KOPT-K1 (cell line): ENCODE results near the gene SLC33A1.
"Not testable (repeated sequence)": the region's sequence is repeated elsewhere in the genome, so short reads cannot be mapped to it uniquely, and the experiment has no call there.

ENCODE experiments used
- H3K27ac ChIP-seq: fragments of 200-600 bp; sonication (generic); 2 replicates; pipeline ENCODE4 v1.5.1; 2016; ENCODE audit warnings: antibody characterized with exemption, mild to moderate bottlenecking, low read depth, low read length; ENCODE audit not compliant: poor library complexity, severe bottlenecking
- H3K36me3 ChIP-seq: fragments of 200-600 bp; sonication (generic); 2 replicates; pipeline ENCODE4 v1.5.1; 2017; ENCODE audit warnings: antibody characterized with exemption, mild to moderate bottlenecking, low read length, moderate library complexity; ENCODE audit not compliant: insufficient read depth
- H3K9me3 ChIP-seq: fragments of 200-600 bp; sonication (generic); 2 replicates; pipeline ENCODE4 v1.5.1; 2017; ENCODE audit warnings: antibody characterized with exemption, low read length, mild to moderate bottlenecking; ENCODE audit not compliant: insufficient read depth, poor library complexity, severe bottlenecking

The SLC33A1 gene

DNA sequence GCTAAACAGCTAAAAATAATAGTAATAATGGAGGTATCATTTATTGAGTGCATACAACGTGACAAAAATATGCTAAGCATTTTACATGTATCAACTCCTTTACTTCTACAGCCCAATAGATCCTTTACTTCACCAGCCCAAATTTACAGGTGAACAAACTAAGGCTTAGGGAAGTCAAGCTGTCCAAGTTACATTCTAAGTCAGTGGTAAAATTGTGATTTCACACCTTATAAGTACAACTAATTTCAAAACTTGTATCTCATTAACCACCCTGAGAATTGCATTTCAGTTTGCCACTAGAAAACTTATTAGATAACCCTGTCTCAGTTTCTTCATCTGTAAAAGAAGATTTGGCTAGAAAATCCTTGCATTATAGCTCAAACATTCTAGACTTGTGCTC is 10.7 kb downstream of the SLC33A1 start:
- Histone ChIP-seq H3K36me3 (peaks cover 24% of the 10 kb centered on the region), H3K9me3 (no peaks in the 10 kb centered on the region), H3K27ac (no peak overlapping the region)

DNA sequence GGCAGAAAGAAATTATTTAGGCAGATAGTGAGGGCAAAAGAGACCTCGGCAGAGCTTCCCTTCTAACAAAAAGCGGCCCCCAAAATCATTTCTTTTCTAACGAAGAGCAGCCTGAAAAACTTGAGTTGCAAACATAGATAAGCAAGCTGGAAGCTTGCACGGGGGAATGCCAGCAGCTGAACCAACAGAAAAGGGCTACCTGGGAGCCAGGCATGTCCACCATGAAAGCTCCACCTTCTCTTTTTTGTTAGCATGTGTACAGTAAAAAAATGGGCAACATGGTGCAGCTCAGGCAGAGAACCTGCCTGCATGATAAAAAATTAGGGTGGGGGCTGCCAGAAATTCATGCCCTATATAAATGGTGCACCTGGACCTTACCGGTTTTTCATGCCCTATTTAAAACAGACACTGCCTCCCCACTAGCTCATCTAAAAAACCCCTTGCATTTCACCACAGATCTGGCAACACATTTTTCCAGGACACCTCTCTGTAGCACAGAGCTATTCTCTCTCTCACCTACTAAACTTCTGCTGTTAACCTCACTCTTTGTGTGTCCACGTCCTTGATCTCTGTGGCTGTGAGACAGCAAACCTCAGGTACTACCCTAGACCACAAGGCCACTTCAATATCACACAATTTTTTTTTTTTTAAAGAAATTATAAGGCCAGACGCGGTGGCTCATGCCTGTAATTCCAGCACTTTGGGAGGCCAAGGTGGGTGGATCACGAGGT is 18.7 kb downstream of the SLC33A1 start:
- Histone ChIP-seq H3K9me3 (no peaks in the 10 kb centered on the region), H3K27ac (no peak overlapping the region), H3K36me3 (peaks cover 47% of the 10 kb centered on the region)

DNA sequence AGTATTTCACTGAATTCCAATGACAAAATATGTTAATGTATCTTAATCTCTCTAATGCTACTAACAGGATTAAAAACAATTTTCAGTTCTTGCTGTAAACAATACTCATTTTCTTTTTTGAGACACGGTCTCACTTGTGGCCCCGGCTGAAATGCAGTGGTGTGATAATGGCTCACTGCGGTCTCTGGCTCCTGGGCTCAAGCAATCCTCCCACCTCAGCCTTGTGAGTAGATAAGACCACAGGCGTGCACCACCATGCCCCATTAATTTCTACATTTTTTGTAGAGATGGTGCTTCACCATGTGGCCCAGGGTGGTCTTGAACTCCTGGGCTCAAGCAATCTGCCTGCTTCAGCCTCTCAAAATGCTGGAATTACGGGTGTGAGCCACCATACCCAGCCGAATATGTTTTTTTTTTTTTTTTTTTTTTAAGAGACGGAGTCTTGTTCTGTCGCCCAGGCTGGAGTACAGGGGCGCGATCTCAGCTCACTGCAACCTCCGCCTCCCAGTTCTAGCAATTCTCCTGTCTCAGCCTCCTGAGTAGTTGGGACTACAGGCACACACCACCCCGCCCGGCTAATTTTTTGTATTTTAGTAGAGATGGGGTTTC is 25.6 kb downstream of the SLC33A1 start:
- not testable (repeated sequence) for H3K9me3 ChIP-seq, H3K27ac ChIP-seq
- peaks cover 47% of the 10 kb centered on the region for H3K36me3 ChIP-seq

DNA sequence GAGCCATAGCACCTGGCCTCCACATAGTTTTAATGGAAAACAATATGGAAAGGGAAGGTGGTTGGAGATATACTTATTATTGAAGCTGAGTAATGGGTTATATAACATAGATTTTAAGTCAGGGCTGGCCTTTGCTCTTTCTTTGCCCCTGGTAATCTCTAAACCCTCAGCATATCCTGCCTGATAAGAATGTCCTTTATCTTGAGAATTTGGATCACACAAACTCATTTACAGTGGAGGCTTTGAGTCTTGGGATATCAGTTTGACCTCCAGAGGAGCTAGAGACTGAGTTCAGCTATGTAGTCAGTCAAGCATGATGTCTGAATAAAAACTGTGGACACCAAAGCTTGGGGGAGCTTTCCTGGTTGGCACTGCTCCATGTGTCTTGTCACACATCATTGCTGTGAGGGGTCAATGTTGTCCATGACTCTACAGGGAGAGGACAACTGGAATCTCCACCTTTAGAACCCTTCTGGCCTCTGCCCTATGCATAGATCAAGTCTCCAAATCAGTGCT is 39.1 kb downstream of the SLC33A1 start:
- no peaks in the 10 kb centered on the region for H3K36me3 ChIP-seq
- no peak overlapping the region for H3K27ac ChIP-seq
- no peaks in the 10 kb centered on the region for H3K9me3 ChIP-seq

DNA sequence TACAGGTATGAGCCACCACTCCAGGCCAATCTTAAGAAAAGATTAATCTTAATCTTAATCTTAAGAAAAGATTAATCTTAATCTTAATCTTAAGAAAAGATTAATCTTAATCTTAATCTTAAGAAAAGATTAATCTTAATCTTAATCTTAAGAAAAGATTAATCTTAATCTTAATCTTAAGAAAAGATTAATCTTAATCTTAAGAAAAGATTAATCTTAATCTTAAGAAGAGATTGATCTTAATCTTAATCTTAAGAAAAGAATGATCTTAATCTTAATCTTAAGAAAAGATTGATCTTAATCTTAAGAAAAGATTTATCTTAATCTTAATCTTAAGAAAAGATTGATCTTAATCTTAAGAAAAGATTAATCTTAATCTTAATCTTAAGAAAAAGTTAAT is 41.0 kb downstream of the SLC33A1 start:
- not testable (repeated sequence) for H3K36me3 ChIP-seq, H3K27ac ChIP-seq, H3K9me3 ChIP-seq

DNA sequence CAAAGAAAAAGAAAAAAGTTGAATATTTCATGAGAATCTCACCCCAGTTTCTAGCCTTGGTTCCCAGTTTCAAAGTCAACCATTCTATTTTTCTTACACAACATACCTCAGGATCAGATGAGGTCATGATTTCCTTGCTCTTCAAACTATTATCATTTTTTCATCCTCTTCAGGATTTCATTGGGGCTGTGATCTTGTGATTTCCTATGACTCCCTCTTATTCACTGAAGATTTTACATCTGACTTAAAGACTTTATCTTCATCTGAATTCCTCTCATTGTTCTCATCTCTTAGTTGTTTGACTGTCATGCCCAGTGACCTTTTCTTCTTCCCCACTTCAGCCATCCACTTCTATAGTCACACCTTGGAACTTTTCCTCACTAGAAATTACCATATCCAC is 45.0 kb downstream of the SLC33A1 start:
- no peaks in the 10 kb centered on the region for H3K36me3 ChIP-seq
- no peaks in the 10 kb centered on the region for H3K9me3 ChIP-seq
- no peak overlapping the region for H3K27ac ChIP-seq

DNA sequence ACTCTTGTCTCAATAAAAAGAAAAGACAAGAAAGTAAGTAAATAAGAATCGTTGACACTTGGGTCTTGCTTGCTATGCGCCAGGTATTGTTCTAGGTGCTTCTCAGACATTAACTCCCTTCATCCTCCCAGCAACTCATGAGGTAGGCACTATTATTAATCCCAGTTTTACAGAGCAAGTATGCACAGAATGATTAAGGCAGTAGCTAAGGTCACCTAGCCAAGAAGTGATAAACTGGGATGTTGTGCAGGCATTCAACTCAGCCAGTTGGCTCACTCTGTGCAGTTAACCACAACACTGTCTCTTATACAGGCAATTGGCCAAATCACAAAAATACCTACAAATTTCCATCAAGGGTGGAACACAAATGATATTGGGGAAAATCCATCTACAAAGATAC is 46.4 kb downstream of the SLC33A1 start:
- no peak overlapping the region for H3K27ac ChIP-seq
- H3K9me3 ChIP-seq = no peaks in the 10 kb centered on the region
- H3K36me3 ChIP-seq = no peaks in the 10 kb centered on the region

DNA sequence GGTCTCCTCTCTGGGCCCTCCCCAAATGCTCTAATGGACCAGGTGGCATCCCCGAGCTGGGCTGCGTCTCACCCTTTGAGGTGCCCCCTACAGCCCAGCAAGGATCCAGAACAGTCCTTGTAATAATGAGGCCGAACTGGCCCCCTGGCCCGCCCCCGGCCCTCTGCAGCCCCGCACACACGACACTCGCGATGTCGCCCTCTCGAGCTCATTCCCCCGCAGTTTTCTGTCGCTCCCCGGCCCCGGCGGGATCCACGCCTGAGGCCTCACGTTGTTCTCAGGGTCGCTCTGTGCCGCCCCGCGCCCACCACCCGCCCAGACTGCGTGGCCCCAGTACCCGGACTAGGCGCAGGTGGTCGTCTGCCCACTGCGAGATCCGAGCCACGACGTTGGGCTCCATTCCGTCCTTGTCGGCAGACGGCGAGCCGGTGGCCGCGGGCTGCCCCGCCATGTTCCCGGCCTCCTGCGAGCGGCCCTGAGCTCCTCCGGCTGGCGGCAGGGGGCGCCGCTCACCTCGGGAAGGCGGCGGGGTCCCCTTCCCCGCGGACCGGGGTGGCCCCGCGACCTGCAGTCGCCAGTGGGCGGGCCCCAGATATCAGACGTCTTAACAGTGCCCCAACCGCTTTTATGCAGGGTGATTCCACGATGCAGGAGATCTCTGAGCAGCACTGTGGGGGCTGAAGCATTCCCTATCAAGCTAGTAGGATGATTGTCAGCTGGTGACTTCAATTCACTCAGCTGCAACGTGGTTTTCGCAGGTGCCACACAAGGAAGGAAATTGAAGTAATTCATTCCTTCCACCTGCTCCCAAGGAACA is 48.2 kb downstream of the SLC33A1 start, which contains the start of gene C3orf33:
Gene C3orf33 (minus strand): TSS at position 477 of the 817 bp plus-strand sequence. CDS start 26 bp downstream, at position 451.
- H3K9me3 ChIP-seq = no peaks in the 10 kb centered on the region
- H3K27ac ChIP-seq = peak within 1 kb of the TSS; percentile 63
- no peaks in the 10 kb centered on the region for H3K36me3 ChIP-seq

DNA sequence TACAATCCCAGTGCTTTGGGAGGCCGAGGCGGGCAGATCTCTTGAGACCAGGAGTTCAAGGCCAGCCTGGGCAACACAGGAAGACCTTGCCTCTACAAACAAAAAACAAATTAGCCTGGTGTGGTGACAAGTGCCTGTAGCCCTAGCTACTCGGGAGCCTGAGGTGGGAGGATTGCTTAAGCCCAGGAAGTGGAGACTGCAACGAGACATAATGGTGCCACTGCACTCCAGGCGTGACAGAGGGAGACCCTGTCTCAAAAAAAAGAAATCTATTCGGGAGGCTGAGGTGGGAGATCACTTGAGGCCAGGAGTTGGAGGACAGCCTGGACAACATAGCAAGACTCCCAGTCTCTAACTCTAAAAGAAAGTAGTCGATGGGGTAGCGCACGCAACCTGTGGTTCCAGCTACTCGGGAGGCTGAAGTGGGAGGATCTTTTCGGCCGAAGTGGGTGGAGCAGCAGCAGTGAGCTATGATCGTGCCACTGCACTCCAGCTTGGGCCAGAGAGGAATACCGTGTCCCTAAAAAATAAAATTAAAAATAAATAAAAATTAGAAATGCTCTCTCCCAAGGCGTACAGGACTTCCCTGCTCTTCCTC is 48.9 kb downstream of the SLC33A1 start:
- H3K36me3 ChIP-seq = no peaks in the 10 kb centered on the region
- H3K27ac ChIP-seq = peak overlapping the region; percentile 63
- no peaks in the 10 kb centered on the region for H3K9me3 ChIP-seq

DNA sequence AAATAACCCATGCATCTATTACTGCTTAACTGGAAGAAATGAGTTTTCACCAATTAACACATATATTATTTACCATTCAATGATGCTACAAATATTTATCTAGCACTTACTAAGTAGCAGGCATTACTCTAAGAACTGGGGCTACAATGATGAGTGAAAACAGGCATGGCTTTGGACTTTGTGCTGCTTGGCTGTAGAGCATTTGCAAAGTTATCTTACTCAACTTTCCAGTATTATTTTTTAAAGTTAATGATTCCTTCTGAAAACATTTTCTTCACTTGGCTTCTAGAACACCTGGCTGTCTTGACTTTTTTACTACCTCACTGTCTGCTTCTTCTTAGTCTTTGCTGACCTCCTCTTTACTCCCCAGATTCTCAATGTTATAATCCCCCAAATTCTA is 49.9 kb downstream of the SLC33A1 start:
- no peak overlapping the region for H3K27ac ChIP-seq
- no peaks in the 10 kb centered on the region for H3K36me3 ChIP-seq
- no peaks in the 10 kb centered on the region for H3K9me3 ChIP-seq

DNA sequence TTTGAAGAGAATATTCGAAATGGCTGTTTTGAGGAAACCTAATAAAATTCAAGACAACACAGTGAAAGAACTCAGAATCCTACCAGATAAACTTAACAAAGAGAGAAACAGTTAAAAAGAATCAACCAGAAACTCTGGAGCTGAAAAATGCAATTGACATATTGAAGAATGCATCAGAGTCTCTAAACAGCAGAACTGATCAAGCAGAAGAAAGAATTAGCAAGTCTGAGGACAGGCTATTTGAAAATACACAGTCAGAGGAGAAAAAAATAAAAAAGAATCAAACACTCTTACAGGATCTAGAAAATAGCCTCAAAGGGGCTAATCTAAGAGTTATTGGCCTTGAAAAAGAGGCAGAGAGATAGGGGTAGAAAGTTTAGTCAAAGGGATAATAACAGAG is 61.7 kb downstream of the SLC33A1 start:
- H3K27ac ChIP-seq = no peak overlapping the region
- no peaks in the 10 kb centered on the region for H3K9me3 ChIP-seq
- H3K36me3 ChIP-seq = no peaks in the 10 kb centered on the region

DNA sequence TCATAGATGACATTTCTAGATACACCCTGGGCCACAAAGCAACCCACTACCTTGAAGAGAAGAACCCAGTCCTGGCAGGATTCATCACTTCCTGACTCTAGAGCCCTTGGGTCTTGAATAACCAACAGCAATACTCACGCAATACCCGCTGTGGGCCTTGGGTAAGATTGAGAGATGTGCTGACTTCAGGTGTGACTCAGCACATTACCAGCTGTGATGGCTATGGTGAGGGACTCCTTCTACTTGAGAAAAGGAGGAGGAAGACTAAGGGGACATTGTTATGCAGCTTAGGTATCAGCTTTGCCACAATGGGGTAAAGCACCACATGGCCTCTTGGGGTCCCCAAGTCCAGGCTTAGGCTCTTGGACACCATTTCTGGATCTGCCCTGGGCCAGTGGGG is 63.0 kb downstream of the SLC33A1 start:
- Histone ChIP-seq H3K27ac (no peak overlapping the region), H3K9me3 (no peaks in the 10 kb centered on the region), H3K36me3 (no peaks in the 10 kb centered on the region)

DNA sequence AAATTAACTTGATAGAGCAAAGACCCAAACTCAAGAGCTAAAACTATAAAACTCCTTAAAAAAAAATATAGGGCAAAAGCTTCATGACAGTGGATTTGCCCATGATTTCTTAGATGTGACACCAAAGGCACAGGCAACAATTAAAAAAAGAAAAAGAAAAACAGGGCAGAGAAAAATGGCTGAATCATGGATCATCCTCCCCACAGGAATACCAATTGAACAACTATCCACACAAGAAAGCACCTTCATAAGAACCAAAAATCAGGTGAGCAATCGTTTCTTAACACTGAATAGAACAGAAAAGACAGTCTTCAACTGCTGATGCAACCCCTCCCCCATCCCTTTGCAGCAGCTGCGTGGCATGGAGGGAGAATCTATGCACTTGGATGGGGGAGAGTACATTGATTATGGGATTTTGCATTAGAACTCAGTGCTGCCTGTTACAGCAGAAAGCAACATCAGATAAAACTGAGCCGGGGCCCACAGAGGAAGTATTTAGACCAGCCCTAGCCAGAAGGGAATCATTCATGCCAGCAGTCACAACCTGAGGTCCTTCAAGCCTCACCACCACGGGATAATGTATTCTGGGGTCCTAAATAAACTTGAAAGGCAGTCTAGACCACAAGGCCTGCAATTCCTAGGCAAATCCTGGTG is 63.8 kb downstream of the SLC33A1 start:
- H3K9me3 ChIP-seq = no peaks in the 10 kb centered on the region
- no peak overlapping the region for H3K27ac ChIP-seq
- no peaks in the 10 kb centered on the region for H3K36me3 ChIP-seq

DNA sequence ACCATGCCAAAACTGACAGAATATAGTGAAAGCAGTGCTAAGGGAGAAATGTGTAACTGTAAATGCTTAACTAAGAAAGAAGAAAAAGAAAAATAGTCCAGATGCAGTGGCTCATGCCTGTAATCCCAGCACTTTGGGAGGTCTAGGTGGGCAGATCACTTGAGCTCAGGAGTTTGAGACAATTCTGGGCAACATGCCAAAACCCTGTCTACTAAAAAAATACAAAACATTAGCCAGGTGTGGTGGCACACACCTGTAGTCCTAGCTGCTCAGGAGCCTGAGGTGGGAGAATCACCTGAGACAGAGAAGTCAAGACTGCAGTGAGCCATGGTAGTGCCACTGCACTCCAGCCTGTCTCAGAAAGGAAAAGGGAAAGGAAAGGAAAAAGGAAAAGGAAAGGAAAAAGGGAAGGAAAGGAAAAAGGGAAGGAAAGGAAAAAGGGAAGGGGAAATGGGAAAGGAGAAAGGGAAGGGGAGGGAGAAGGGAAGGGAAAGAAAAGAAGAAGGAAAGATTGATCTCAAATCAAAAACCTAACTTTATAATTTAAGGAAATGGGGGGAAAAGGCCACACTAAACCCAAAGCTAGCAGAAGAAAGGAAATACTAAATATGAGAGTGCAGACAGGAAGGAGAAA is 68.4 kb downstream of the SLC33A1 start:
- Histone ChIP-seq H3K36me3 (no peaks in the 10 kb centered on the region), H3K9me3 (peaks cover 14% of the 10 kb centered on the region), H3K27ac (no peak overlapping the region)
